Ovary (tissue), 9 donors: ENCODE data around the gene NEIL1. TPM values are rescaled to one million over a fixed set of nuclear protein-coding genes. Genes with fewer than 3 reads are reported as not detected.
"Not testable (repeated sequence)": the region's sequence is repeated elsewhere in the genome, so short reads cannot be mapped to it uniquely, and the experiment has no call there.

Experiments used
- DNase-seq, 5 donors: peaks; one replicate each; pipeline ENCODE4 v3.0.0-alpha.2; 2019 to 2020
- H3K27ac ChIP-seq, 2 donors: fragments of 200-600 bp; one replicate each; pipeline versions ENCODE4 v1.5.1 to v1.8.0; 2019 to 2022
- H3K27me3 ChIP-seq: fragments of 200-600 bp; one replicate; pipeline ENCODE4 v1.8.0; 2022
- H3K36me3 ChIP-seq: fragments of 200-600 bp; sonication (generic); one replicate; pipeline ENCODE4 v1.5.1; 2019
- H3K4me1 ChIP-seq: one replicate; pipeline ENCODE4 v1.8.1; 2013; ENCODE audit warnings: mild to moderate bottlenecking, moderate library complexity; ENCODE audit not compliant: insufficient read depth
- H3K4me3 ChIP-seq: fragments of 200-600 bp; sonication (generic); one replicate; pipeline ENCODE4 v1.5.1; 2017
- H3K9me3 ChIP-seq, 2 donors: fragments of 200-600 bp in 1 of 2; sonication (generic) in 1 of 2; one replicate each; pipeline versions ENCODE4 v1.5.1 to v1.8.1; 2013 to 2019; ENCODE audit warnings: mild to moderate bottlenecking in 1 of 2, moderate library complexity in 1 of 2
- EP300 ChIP-seq: sonication (generic); formaldehyde crosslinking; IDR thresholded peaks from one replicate; pipeline ENCODE4 v1.6.1; 2017; ENCODE audit warnings: antibody characterized with exemption
- POLR2A ChIP-seq: fragments of 450-650 bp; IDR thresholded peaks from one replicate; pipeline ENCODE4 v1.6.1; 2017; ENCODE audit warnings: antibody characterized with exemption, mild to moderate bottlenecking, moderate library complexity
- WGBS, 3 donors: extraction: QIAGEN DNeasy Blood & Tissue Kit in 1 of 3; methylation state at CpG; one replicate each; pipeline versions ENCODE4 v1.1.5 to v1.1.7; 2013 to 2017; 5-methylcytosine and 5-hydroxymethylcytosine counted together
- intact Hi-C, 4 donors: fragments of 100-400 bp; cut with DNase I; formaldehyde crosslinking; loops; one replicate each; pipeline versions ENCODE4 v1.11.0 to v1.15.1; 2022 to 2023
- polyA plus RNA-seq, 2 donors: library from polyadenylated mRNA; stranded (reverse); fragments of 200-250 nt in 1 of 2; fragments of 350-450 nt in 1 of 2; fragmentation: Illumina TruSeq in 1 of 2; extraction: RNeasy Lipid Tissue Mini Kit (QIAGEN cat#74804) in 1 of 2; gene quantifications; one replicate each; pipeline ENCODE4 v1.2.3, GENCODE V29; 2013 to 2014
- total RNA-seq, 7 donors: library from RNA; depleted of rRNA in 2 of 7; stranded (reverse); fragments of >200 nt in 2 of 7; fragmentation: NEBNext Ultra II Directional in 3 of 7; extraction: Animal tissue kit (Norgen Biotek cat#: 25700) in 3 of 7; gene quantifications; one replicate each; pipeline versions ENCODE4 v1.1.0 to v1.2.4, GENCODE V29; 2016 to 2023
- TF ChIP-seq, protein P1 (sequence below), 3 donors: fragments of 450-650 bp in 2 of 3; fragments of 200-600 bp in 1 of 3; IDR thresholded peaks; one replicate each; pipeline versions ENCODE4 v1.5.1 to v1.8.0; 2016 to 2022; ENCODE audit warnings: antibody characterized with exemption in 3 of 3, mild to moderate bottlenecking in 1 of 3
- donor health status: DM: no; HTN: no; CAD: no; lungs with moderate emphysema.
- donor health status: DM: no; HTN: no; CAD: no.
- donor health status: Bipolar disorder and iron deficiency.
- donor health status: DM: yes; HTN: yes; CAD: no.
- donor health status: DM: no; HTN: no; CAD: no.
- donor health status: DM: yes; HTN: yes; CAD: no.

Gene NEIL1
- total and polyA plus RNA-seq, 9 donors = 8.1 to 80.2 (median 31.5) TPM

DNA sequence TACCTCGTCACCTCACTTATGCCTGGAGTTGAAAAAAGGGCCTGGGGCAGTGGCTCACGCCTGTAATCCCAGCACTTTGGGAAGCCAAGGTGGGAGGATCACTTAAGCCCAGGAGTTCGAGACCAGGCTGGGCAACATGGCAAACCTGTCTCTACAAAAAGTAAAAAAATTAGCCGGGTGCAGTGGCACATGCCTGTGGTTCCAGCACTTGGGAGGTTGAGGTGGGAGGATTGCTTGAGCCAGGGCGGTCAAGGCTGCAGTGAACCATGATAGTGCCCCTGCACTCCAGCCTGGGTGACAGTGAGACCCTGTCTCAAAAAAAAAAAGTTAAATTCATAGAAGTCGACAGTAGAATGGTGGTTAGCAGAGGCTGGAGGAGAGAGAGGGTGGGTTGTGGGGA lies 4.6 kb upstream of the NEIL1 start:
- no peak for DNase-seq
- intact Hi-C loops = no loop called here
- 72 to 75% (median 73%) methylated on average over 6 of the region's 6 CpGs for whole genome bisulfite sequencing, 3 donors
- no peaks in the 10 kb centered on the region for H3K9me3 ChIP-seq
- TF ChIP-seq POLR2A (no peak), EP300 (no peak)
- TF ChIP-seq, protein P1, sequence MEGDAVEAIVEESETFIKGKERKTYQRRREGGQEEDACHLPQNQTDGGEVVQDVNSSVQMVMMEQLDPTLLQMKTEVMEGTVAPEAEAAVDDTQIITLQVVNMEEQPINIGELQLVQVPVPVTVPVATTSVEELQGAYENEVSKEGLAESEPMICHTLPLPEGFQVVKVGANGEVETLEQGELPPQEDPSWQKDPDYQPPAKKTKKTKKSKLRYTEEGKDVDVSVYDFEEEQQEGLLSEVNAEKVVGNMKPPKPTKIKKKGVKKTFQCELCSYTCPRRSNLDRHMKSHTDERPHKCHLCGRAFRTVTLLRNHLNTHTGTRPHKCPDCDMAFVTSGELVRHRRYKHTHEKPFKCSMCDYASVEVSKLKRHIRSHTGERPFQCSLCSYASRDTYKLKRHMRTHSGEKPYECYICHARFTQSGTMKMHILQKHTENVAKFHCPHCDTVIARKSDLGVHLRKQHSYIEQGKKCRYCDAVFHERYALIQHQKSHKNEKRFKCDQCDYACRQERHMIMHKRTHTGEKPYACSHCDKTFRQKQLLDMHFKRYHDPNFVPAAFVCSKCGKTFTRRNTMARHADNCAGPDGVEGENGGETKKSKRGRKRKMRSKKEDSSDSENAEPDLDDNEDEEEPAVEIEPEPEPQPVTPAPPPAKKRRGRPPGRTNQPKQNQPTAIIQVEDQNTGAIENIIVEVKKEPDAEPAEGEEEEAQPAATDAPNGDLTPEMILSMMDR (IDR thresholded peaks at IDR 0.05) = no peak
- no peaks in the 10 kb centered on the region for H3K4me1 ChIP-seq
- H3K36me3 ChIP-seq = no peaks in the 10 kb centered on the region
- H3K27ac ChIP-seq = no peak overlapping the region
- no peak overlapping the region for H3K4me3 ChIP-seq
- H3K27me3 ChIP-seq = no peaks in the 10 kb centered on the region

DNA sequence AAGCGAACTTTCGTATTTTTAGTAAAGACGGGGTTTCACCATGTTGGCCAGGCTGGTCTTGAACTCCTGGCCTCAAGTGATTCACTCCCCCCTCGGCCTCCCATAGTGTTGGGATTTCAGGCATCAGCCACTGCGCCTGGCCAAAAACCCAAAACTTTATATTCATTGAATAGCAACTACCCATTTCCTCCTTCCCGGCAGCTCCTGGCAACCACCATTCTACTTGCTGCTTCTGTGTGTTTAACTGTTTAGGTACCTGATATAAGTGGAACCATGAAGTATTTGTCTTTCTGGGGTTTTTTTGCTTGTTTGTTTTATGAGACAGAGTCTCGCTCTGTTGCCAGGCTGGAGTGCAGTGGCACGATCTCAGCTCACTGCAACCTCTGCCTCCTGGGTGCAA lies 2.9 kb upstream of the NEIL1 start:
- WGBS, 3 donors = 13 to 20% (median 19%) methylated on average over 8 of the region's 8 CpGs
- H3K9me3 ChIP-seq, H3K27me3 ChIP-seq, H3K4me3 ChIP-seq, H3K4me1 ChIP-seq, DNase-seq, H3K36me3 ChIP-seq, H3K27ac ChIP-seq, intact Hi-C loops: not testable (repeated sequence)

DNA sequence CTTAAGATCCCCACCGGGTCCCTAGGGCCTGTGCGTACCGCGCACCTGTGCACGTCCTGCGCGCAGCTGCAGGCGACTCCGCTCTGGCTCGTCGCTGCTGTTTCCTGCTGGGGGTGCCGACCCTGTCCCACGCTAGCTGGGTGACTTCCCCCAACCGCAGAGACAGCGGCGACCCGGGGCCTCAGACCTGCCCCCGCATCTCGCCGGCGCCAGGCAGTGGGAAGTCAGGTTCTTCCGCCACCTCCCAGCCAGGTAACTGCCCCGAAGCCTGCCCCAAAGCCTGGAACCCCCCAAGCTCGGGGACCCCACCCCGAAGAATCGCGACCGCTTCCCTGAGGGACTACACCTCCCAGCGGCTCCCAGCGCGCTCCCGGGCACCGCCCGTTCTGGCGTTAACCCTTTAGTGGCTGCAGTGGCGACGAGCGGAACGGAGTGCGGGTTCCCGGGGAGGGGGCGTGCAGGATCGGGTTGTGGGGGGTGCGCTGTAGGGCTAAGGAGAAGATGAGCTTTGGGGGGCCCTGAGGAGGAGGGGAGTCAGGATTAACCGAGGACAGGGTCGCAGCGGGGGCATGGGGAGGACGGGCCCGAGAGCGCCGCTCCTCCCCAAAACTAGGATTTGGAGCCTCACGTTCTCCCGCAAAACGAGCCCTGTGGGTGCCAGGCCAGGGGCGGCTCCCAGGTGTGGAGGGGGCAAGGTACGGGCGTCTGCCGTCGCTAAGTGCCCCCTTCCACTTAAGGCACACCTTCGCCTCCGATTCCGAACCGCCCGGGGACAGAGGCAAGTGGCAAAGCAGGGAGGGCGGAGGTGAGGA lies 589 bp downstream of the NEIL1 start:
- H3K27ac ChIP-seq = peak overlapping the region in 1 of 2 donors; percentile 1
- TF ChIP-seq, protein P1 (IDR thresholded peaks at IDR 0.05) = no peak
- peak; percentile 24 for TF ChIP-seq POLR2A
- intact Hi-C loops = no loop called here
- H3K36me3 ChIP-seq = no peaks in the 10 kb centered on the region
- H3K9me3 ChIP-seq = no peaks in the 10 kb centered on the region
- 0 to 1% (median 1%) methylated on average over 65 of the region's 65 CpGs for WGBS, 3 donors
- H3K4me3 ChIP-seq = peak overlapping the region; percentile 64
- peak; percentile 62 to 78 (median 76) for DNase-seq
- no peaks in the 10 kb centered on the region for H3K27me3 ChIP-seq
- H3K4me1 ChIP-seq = peaks cover 7% of the 10 kb centered on the region

DNA sequence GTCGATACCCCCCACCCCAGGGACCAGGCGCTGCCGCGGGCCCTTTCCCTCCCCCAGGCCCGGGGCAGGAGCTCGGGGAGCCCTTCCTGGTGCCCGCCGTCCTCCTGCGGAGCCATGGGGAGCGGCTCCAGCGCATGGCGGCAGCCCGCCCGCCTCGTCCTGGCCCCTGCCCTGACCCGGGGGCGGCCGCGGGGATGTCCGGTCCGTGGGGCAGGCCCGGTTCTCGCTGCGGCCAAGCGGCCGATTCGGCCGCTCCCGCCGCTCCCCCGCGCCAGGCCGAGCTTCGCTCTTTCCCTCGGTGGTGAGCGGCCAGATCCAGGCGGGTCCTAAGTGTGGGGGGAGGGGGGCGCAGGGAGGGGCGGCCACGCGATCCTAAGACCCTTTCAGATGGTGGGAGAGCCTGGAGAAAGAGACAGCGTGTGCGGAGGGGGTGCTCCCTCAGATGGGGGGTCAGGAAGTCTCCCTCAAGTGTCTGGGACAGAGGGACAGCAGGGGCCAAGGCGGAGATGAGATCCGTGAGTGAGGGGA lies 1.3 kb downstream of the NEIL1 start:
- Histone ChIP-seq H3K4me1 (peaks cover 7% of the 10 kb centered on the region), H3K27ac (peak overlapping the region; percentile 1 to 2), H3K9me3 (no peaks in the 10 kb centered on the region), H3K4me3 (peak overlapping the region; percentile 64), H3K27me3 (no peaks in the 10 kb centered on the region), H3K36me3 (no peaks in the 10 kb centered on the region)
- TF ChIP-seq POLR2A (no peak), EP300 (no peak)
- TF ChIP-seq, protein P1 (IDR thresholded peaks at IDR 0.05) = no peak
- intact Hi-C loops = no loop called here
- peak in 3 of 5 donors; percentile 48 to 66 (median 51) for DNase-seq
- 0 to 1% (median 1%) methylated on average over 35 to 45 of the region's 45 CpGs for WGBS, 3 donors
